Stimulated activated CD4-positive, alpha-beta T cell treated with anti-CD3 and anti-CD28 coated beads, Interleukin-4, amount 100 ng/mL, for 24 hours (primary cell): Measurements from ENCODE around the gene KIR2DL3.
"Not testable (repeated sequence)": the region's sequence is repeated elsewhere in the genome, so short reads cannot be mapped to it uniquely, and the experiment has no call there.

Source experiments
- DNase-seq: peaks from one replicate; pipeline ENCODE4 v3.0.0-alpha.2; 2020

KIR2DL3 gene

GRCh38 chr19:54738306-54738705 lies at the start of gene KIR2DL3:
Gene KIR2DL3 (plus strand): TSS chr19:54738513. CDS start chr19:54738546, 33 bp downstream.
- DNase-seq = not testable (repeated sequence)

GRCh38 chr19:54691582-54692297 lies 46.6 kb upstream of the KIR2DL3 start:
- no peak for DNase-seq

GRCh38 chr19:54692298-54692615 lies 46.1 kb upstream of the KIR2DL3 start:
- no peak for DNase-seq

- no peak for DNase-seq
Observed at GRCh38 chr19:54694648-54695047, 43.7 kb upstream of the KIR2DL3 start.

- DNase-seq = no peak
Observed at GRCh38 chr19:54696117-54696548, 42.2 kb upstream of the KIR2DL3 start.

- DNase-seq = no peak
Observed at GRCh38 chr19:54696766-54697165, 41.5 kb upstream of the KIR2DL3 start.

GRCh38 chr19:54697716-54698115 lies 40.6 kb upstream of the KIR2DL3 start:
- not testable (repeated sequence) for DNase-seq

GRCh38 chr19:54704928-54705327 lies 33.4 kb upstream of the KIR2DL3 start:
- DNase-seq = no peak

GRCh38 chr19:54707962-54708361 lies 30.4 kb upstream of the KIR2DL3 start:
- DNase-seq = no peak

GRCh38 chr19:54708781-54709180 lies 29.5 kb upstream of the KIR2DL3 start:
- DNase-seq = no peak

- DNase-seq = no peak
Observed at GRCh38 chr19:54709212-54709948, 28.9 kb upstream of the KIR2DL3 start.

GRCh38 chr19:54709956-54710355 lies 28.4 kb upstream of the KIR2DL3 start:
- DNase-seq = not testable (repeated sequence)

- no peak for DNase-seq
Observed at GRCh38 chr19:54724142-54724541, 14.2 kb upstream of the KIR2DL3 start, which contains the start of gene KIR3DL3. Gene KIR3DL3 (plus strand): TSS chr19:54724442. CDS start chr19:54724497, 55 bp downstream.

- no peak for DNase-seq
Observed at GRCh38 chr19:54724644-54725043, 13.7 kb upstream of the KIR2DL3 start.

GRCh38 chr19:54725321-54725720 lies 13.0 kb upstream of the KIR2DL3 start:
- DNase-seq = no peak

GRCh38 chr19:54727562-54727961 lies 10.8 kb upstream of the KIR2DL3 start:
- no peak for DNase-seq

GRCh38 chr19:54728167-54728566 lies 10.1 kb upstream of the KIR2DL3 start:
- DNase-seq = no peak

- DNase-seq = no peak
Observed at GRCh38 chr19:54729416-54730188, 8.7 kb upstream of the KIR2DL3 start.

- DNase-seq = no peak
Observed at GRCh38 chr19:54731191-54731590, 7.1 kb upstream of the KIR2DL3 start.

GRCh38 chr19:54738715-54739114 lies 402 bp downstream of the KIR2DL3 start:
- DNase-seq = no peak

- DNase-seq = no peak
Observed at GRCh38 chr19:54739587-54740497, 1.5 kb downstream of the KIR2DL3 start.

GRCh38 chr19:54741950-54742349 lies 3.6 kb downstream of the KIR2DL3 start:
- DNase-seq = not testable (repeated sequence)
